ENCODE data around the gene RSPH1. TPM values are rescaled to one million over a fixed set of nuclear protein-coding genes. Genes with fewer than 3 reads are reported as not detected.

RSPH1 gene
- total RNA-seq, 2 donors from 2014 or later = 1.8 to 2.2 TPM

DNA sequence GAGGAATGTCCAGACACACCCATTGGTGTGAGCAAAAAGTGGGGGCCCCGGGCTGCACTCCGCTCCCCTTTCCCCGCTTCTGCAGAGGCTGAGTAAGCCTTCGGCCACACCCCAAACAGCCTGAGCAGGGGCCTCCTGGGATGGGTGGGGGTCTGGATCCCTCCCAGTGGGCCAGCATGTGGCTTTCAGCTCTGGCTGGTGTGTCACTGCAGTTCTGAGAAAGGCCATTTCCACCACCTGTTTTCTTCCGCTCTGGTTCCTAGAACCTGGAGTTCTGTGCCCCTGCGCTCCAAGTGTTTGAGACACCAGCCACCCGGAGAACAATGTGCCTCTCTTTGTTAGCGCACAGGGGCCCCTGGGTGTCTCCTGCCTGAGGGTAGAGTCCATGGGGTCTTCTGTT is 48.5 kb upstream of the RSPH1 start:
- Mint-ChIP-seq H3K4me1 (peaks cover 9% of the 10 kb centered on the region), H3K27me3 (ENCODE audit: insufficient read depth) (no peaks in the 10 kb centered on the region), H3K27ac (peak overlapping the region; percentile 56), H3K4me3 (no peak overlapping the region), H3K36me3 (ENCODE audit: low read depth) (peaks cover 87% of the 10 kb centered on the region), H3K9me3 (no peaks in the 10 kb centered on the region)
- H3K4me3 ChIP-seq (ENCODE audit: low read length) = no peak overlapping the region
- no peaks in the 10 kb centered on the region for H3K4me1 ChIP-seq (ENCODE audit: control insufficient read depth, insufficient read depth, low read length)
- peaks cover 9% of the 10 kb centered on the region for H3K36me3 ChIP-seq (ENCODE audit: control insufficient read depth, insufficient read depth, low read length)
- TF ChIP-seq, protein P1, sequence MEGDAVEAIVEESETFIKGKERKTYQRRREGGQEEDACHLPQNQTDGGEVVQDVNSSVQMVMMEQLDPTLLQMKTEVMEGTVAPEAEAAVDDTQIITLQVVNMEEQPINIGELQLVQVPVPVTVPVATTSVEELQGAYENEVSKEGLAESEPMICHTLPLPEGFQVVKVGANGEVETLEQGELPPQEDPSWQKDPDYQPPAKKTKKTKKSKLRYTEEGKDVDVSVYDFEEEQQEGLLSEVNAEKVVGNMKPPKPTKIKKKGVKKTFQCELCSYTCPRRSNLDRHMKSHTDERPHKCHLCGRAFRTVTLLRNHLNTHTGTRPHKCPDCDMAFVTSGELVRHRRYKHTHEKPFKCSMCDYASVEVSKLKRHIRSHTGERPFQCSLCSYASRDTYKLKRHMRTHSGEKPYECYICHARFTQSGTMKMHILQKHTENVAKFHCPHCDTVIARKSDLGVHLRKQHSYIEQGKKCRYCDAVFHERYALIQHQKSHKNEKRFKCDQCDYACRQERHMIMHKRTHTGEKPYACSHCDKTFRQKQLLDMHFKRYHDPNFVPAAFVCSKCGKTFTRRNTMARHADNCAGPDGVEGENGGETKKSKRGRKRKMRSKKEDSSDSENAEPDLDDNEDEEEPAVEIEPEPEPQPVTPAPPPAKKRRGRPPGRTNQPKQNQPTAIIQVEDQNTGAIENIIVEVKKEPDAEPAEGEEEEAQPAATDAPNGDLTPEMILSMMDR (conservative IDR thresholded peaks at IDR 0.05) = no peak
- no peaks in the 10 kb centered on the region for H3K9me3 ChIP-seq (ENCODE audit: control insufficient read depth, low read length)
- H3K9ac ChIP-seq (ENCODE audit: extremely low read depth, low read length, poor library complexity, severe bottlenecking) = no peak overlapping the region
- no peaks in the 10 kb centered on the region for H3K27me3 ChIP-seq (ENCODE audit: control insufficient read depth, insufficient read depth, low read length, poor library complexity, severe bottlenecking)
- WGBS, 2 experiments (ENCODE audit: insufficient coverage in 1 of 2, insufficient read length in 1 of 2) = 95 to 100% methylated on average over 4 to 8 of the region's 8 CpGs
- no peak for DNase-seq
- no peak overlapping the region for H3K27ac ChIP-seq (ENCODE audit: low read depth, low read length)

- Histone ChIP-seq H3K9ac (ENCODE audit: extremely low read depth, low read length, poor library complexity, severe bottlenecking) (no peak overlapping the region), H3K27me3 (ENCODE audit: control insufficient read depth, insufficient read depth, low read length, poor library complexity, severe bottlenecking) (no peaks in the 10 kb centered on the region), H3K9me3 (ENCODE audit: control insufficient read depth, low read length) (no peaks in the 10 kb centered on the region), H3K36me3 (ENCODE audit: control insufficient read depth, insufficient read depth, low read length) (peaks cover 9% of the 10 kb centered on the region), H3K4me1 (ENCODE audit: control insufficient read depth, insufficient read depth, low read length) (no peaks in the 10 kb centered on the region), H3K4me3 (ENCODE audit: low read length) (no peak overlapping the region), H3K27ac (ENCODE audit: low read depth, low read length) (no peak overlapping the region)
- Mint-ChIP-seq H3K9me3 (no peaks in the 10 kb centered on the region), H3K4me1 (peaks cover 21% of the 10 kb centered on the region), H3K4me3 (no peak overlapping the region), H3K27me3 (ENCODE audit: insufficient read depth) (no peaks in the 10 kb centered on the region), H3K27ac (no peak overlapping the region), H3K36me3 (ENCODE audit: low read depth) (peaks cover 77% of the 10 kb centered on the region)
- 91 to 96% methylated on average over 13 to 25 of the region's 25 CpGs for WGBS, 2 experiments (ENCODE audit: insufficient coverage in 1 of 2, insufficient read length in 1 of 2)
- TF ChIP-seq, protein P1 (conservative IDR thresholded peaks at IDR 0.05) = no peak
- no peak for DNase-seq
Measured at GRCh38 chr21:42543106-42543847, 47.3 kb upstream of the RSPH1 start.

DNA sequence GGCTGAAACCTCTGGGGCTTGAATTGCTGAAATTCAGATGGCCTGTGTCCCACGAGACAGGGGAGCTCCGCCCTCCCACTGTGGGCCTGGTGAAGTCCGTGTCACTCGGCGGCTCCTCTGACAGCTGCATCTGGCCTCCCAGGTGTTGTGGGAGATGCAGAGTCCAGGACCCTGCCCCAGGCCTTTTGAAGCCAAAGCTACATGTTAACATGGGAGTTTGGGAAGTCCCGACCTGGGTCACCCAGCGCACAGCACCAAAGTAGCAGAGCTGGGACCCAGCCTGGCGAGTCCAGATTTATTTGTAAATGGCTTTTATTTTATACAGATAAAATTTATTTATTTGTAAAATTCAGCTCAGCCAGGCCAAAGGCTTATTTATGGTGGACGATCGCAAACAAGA is 46.6 kb upstream of the RSPH1 start:
- Mint-ChIP-seq H3K36me3 (ENCODE audit: low read depth) (peaks cover 70% of the 10 kb centered on the region), H3K27me3 (ENCODE audit: insufficient read depth) (no peaks in the 10 kb centered on the region), H3K9me3 (no peaks in the 10 kb centered on the region), H3K27ac (no peak overlapping the region), H3K4me1 (peaks cover 28% of the 10 kb centered on the region), H3K4me3 (no peak overlapping the region)
- H3K4me1 ChIP-seq (ENCODE audit: control insufficient read depth, insufficient read depth, low read length) = no peaks in the 10 kb centered on the region
- no peak overlapping the region for H3K27ac ChIP-seq (ENCODE audit: low read depth, low read length)
- H3K4me3 ChIP-seq (ENCODE audit: low read length) = no peak overlapping the region
- TF ChIP-seq, protein P1 (conservative IDR thresholded peaks at IDR 0.05) = no peak
- WGBS, 2 experiments (ENCODE audit: insufficient coverage in 1 of 2, insufficient read length in 1 of 2) = 93% methylated on average over 7 to 9 of the region's 10 CpGs
- H3K9me3 ChIP-seq (ENCODE audit: control insufficient read depth, low read length) = no peaks in the 10 kb centered on the region
- peaks cover 9% of the 10 kb centered on the region for H3K36me3 ChIP-seq (ENCODE audit: control insufficient read depth, insufficient read depth, low read length)
- H3K27me3 ChIP-seq (ENCODE audit: control insufficient read depth, insufficient read depth, low read length, poor library complexity, severe bottlenecking) = no peaks in the 10 kb centered on the region
- no peak overlapping the region for H3K9ac ChIP-seq (ENCODE audit: extremely low read depth, low read length, poor library complexity, severe bottlenecking)
- DNase-seq = no peak

Measured in endodermal cell (in vitro differentiated cells).